Uterus (tissue), 4 donors: ENCODE data around the gene TCF12. TPM values are rescaled to one million over a fixed set of nuclear protein-coding genes. Genes with fewer than 3 reads are reported as not detected.
A peak's percentile ranks its signal among the peaks of the same experiment; 100 is the strongest.

Source experiments
- DNase-seq, 2 donors: peaks; one replicate each; pipeline ENCODE4 v3.0.0-alpha.2; 2019 to 2020
- H3K27ac ChIP-seq, 2 donors: fragments of 200-600 bp; sonication (generic); 1 replicate in 1 of 2; 2 replicates in 1 of 2; pipeline ENCODE4 v1.5.1; 2016 to 2018
- H3K27me3 ChIP-seq, 2 donors: fragments of 200-600 bp; sonication (generic); one replicate each; pipeline ENCODE4 v1.5.1; 2018 to 2019; ENCODE audit warnings: control low read depth in 1 of 2
- H3K36me3 ChIP-seq, 2 donors: fragments of 200-600 bp; sonication (generic); one replicate each; pipeline ENCODE4 v1.5.1; 2019; ENCODE audit warnings: control low read depth in 1 of 2
- H3K4me1 ChIP-seq, 2 donors: fragments of 200-600 bp; sonication (generic); one replicate each; pipeline ENCODE4 v1.5.1; 2018 to 2019; ENCODE audit warnings: control low read depth in 1 of 2
- H3K4me3 ChIP-seq, 2 donors: fragments of 200-600 bp; sonication (generic); 1 replicate in 1 of 2; 2 replicates in 1 of 2; pipeline ENCODE4 v1.5.1; 2018 to 2019; ENCODE audit warnings: mild to moderate bottlenecking in 1 of 2
- H3K9me3 ChIP-seq, 2 donors: fragments of 200-600 bp; sonication (generic); one replicate each; pipeline ENCODE4 v1.5.1; 2019; ENCODE audit warnings: control low read depth in 1 of 2
- POLR2A ChIP-seq, 2 donors: fragments of 450-650 bp; IDR thresholded peaks; one replicate each; pipeline ENCODE4 v1.6.1; 2016; ENCODE audit warnings: antibody characterized with exemption in 2 of 2, mild to moderate bottlenecking in 1 of 2, moderate library complexity in 1 of 2
- intact Hi-C: fragments of 100-400 bp; cut with DNase I; formaldehyde crosslinking; loops from one replicate; pipeline ENCODE4 v1.15.1; 2023; ENCODE audit warnings: low total_unique reads
- total RNA-seq, 4 donors: library from RNA; depleted of rRNA in 3 of 4; stranded (reverse); fragments of >200 nt in 3 of 4; gene quantifications; one replicate each; pipeline versions ENCODE4 v1.1.0 to v1.2.4, GENCODE V29; 2014 to 2023
- TF ChIP-seq, protein P1 (sequence below), 4 experiments: fragments of 200-600 bp in 2 of 4; fragments of 450-650 bp in 2 of 4; sonication (generic) in 2 of 4; IDR thresholded peaks; one replicate each; pipeline ENCODE4 v1.5.1; 2016 to 2019; ENCODE audit warnings: antibody characterized with exemption in 4 of 4, mild to moderate bottlenecking in 2 of 4, moderate library complexity in 1 of 4
- donor health status: DM: yes; HTN: yes; CAD: no.

The TCF12 gene
- total RNA-seq, 4 donors from 2014 or later = 109 to 361 (median 196) TPM

DNA sequence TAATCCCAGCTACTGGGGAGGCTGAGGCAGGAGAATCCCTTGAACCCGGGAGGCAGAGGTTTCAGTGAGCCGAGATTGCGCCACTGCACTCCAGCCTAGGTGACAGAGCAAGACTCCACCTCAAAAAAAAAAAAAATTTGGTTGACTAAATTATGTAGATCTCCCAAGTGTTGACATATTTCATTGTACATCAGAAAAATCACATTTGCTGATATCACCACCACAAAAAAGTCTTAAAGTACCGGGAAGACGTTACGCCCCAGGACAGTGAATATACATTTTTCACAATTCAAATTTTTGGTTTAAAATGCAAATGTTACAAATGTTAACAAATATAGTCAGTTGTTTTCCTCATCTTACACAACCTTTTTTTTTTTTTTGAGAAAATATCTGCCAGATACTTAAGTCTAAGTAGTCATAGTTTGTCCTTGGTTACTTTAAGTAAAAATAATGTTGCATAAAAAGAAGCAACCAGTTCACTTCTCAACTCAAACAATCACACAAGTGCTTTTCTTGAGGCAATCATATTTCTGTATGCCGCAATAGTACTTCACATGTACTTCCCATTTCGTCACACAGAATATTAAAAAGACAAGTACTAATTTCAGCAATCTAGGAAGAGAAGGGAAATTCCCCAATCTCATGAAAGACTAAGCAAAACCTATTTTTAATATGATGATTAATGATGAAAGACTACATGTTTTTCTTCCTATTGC is 41.0 kb upstream of the TCF12 start:
- H3K36me3 ChIP-seq = no peaks in the 10 kb centered on the region
- no peaks in the 10 kb centered on the region for H3K27me3 ChIP-seq
- no peak for DNase-seq
- H3K27ac ChIP-seq = no peak overlapping the region
- no peak for TF ChIP-seq POLR2A (IDR thresholded peaks at IDR 0.05)
- TF ChIP-seq, protein P1, sequence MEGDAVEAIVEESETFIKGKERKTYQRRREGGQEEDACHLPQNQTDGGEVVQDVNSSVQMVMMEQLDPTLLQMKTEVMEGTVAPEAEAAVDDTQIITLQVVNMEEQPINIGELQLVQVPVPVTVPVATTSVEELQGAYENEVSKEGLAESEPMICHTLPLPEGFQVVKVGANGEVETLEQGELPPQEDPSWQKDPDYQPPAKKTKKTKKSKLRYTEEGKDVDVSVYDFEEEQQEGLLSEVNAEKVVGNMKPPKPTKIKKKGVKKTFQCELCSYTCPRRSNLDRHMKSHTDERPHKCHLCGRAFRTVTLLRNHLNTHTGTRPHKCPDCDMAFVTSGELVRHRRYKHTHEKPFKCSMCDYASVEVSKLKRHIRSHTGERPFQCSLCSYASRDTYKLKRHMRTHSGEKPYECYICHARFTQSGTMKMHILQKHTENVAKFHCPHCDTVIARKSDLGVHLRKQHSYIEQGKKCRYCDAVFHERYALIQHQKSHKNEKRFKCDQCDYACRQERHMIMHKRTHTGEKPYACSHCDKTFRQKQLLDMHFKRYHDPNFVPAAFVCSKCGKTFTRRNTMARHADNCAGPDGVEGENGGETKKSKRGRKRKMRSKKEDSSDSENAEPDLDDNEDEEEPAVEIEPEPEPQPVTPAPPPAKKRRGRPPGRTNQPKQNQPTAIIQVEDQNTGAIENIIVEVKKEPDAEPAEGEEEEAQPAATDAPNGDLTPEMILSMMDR (IDR thresholded peaks at IDR 0.05) = no peak
- intact Hi-C loops = loop anchor here (10.0 kb wide), 1 partner anchor 383 kb away; no protein-coding TSS in a partner anchor
- H3K4me3 ChIP-seq = no peak overlapping the region
- no peaks in the 10 kb centered on the region for H3K4me1 ChIP-seq
- no peaks in the 10 kb centered on the region for H3K9me3 ChIP-seq

DNA sequence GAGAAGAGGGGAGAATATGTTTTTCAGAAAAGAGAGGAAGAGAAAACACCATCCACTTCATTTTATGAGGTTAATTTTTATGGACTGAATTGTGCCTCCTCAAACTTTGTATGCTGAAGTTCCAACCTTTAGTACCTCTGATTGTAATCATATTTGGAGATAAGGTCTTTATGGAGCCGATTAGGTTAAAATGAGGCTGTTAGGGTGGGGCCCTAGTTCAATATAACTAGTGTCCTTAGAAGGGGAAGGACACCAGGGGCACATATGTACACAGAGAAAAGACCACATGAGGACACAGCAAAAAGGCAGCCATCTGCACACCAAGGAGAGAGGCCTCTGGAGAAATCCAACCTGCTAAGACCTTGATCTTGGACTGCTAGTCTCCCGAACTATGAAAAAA is 38.9 kb upstream of the TCF12 start:
- no peak overlapping the region for H3K27ac ChIP-seq
- H3K4me3 ChIP-seq = no peak overlapping the region
- TF ChIP-seq, protein P1 (IDR thresholded peaks at IDR 0.05) = no peak
- no peak for TF ChIP-seq POLR2A (IDR thresholded peaks at IDR 0.05)
- H3K36me3 ChIP-seq = no peaks in the 10 kb centered on the region
- H3K27me3 ChIP-seq = no peaks in the 10 kb centered on the region
- H3K9me3 ChIP-seq = no peaks in the 10 kb centered on the region
- DNase-seq = no peak
- H3K4me1 ChIP-seq = no peaks in the 10 kb centered on the region
- intact Hi-C loops = loop anchor here (10.0 kb wide), 1 partner anchor 385 kb away; no protein-coding TSS in a partner anchor

DNA sequence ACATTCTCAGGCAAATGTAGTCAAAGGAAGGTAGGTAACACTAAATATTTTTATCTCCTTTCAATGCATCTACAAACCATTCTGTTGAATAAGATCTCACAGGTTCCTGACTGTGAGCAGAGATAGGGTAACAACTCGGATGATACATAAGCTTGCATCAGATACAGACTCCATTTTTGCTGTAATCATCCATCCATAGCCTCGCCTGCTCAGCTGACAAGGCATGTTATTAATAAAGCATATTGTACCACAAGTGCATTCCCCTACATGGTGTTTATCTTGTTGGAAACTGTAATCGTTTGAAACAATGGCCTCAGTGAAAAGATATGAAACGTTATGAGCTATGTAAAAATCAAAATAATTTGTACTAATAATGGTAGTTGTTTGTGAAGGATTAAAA is 35.4 kb upstream of the TCF12 start:
- no peak for DNase-seq
- TF ChIP-seq, protein P1 (IDR thresholded peaks at IDR 0.05) = no peak
- TF ChIP-seq POLR2A (IDR thresholded peaks at IDR 0.05) = no peak
- intact Hi-C loops = no loop called here
- H3K4me3 ChIP-seq = no peak overlapping the region
- H3K9me3 ChIP-seq = no peaks in the 10 kb centered on the region
- H3K4me1 ChIP-seq = no peaks in the 10 kb centered on the region
- H3K27me3 ChIP-seq = no peaks in the 10 kb centered on the region
- no peak overlapping the region for H3K27ac ChIP-seq
- H3K36me3 ChIP-seq = no peaks in the 10 kb centered on the region

DNA sequence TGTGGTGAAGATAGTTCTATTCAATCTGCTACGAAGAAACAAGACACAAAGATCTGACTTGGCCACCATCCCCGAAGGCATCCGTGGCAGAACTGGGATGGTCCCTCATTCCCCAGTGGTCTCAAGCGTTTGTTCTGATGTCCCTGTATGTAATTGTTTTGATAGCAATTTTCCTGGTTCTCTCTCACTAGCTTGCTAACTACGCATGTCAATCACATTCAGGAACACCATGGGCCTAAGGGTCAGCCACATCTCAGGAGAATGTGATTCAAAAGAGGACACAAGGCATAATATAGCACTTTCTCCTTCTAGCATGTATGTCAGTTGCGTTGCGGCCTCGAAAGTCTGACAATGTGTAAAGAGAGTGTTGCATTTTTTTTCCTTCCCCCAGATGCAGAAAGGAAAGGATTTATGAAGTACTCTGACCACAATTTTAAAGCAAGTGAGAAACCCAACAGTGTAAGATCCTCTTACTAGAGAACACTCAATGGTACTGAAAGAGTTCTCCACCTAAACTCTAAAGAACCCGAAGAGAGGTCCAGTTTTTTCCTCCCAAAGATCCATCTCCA is 32.0 kb upstream of the TCF12 start:
- no peak for DNase-seq
- Histone ChIP-seq H3K4me1 (no peaks in the 10 kb centered on the region), H3K27me3 (no peaks in the 10 kb centered on the region), H3K27ac (peak overlapping the region; percentile 96 to 99), H3K4me3 (peak overlapping the region; percentile 46 to 70), H3K36me3 (no peaks in the 10 kb centered on the region), H3K9me3 (no peaks in the 10 kb centered on the region)
- TF ChIP-seq, protein P1 (IDR thresholded peaks at IDR 0.05) = no peak
- TF ChIP-seq POLR2A (IDR thresholded peaks at IDR 0.05) = no peak
- intact Hi-C loops = no loop called here
